Limb (tissue), 2 donors: ENCODE results near the gene GNB1L.

Source experiments
- DNase-seq, 2 donors: peaks; one replicate each; pipeline ENCODE4 v3.0.0-alpha.2; 2016; ENCODE audit errors: extremely low spot score in 2 of 2

GNB1L gene

DNA sequence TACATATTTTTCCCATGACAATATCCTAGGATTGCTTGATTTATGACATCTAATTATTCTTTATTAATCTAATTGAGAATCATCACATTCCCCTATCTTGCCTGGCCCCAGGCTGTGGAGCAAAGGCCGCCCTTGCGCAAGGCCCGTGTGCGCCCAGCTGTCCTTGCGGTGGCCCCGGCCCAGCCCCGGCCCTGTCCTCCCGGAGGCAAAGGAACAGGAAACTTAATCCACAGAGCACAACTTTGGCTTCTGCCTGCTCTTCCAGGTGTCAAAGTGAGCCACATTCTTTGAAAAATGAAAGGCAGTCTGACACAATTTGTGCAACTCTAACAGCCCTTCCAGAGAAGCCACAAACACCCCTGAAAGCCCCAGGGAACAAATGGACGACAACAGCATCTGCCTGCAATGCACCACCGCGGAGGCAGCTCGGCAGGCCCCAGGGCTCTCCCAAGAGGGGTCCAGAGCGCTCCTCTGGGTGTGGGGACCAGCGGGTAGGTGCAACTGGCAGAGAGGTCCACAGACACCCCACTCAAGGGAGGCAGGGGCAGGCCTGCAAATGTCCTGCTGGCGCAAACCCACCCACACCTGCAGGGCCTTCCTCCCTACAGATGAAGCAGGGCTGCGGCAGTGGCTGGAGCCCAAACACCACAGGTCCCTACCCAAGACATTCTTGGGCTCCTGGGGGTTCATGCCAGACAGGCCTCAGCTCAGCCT, 30.3 kb downstream of the GNB1L start:
- DNase-seq: peak in 1 of 2 donors; percentile 30

DNA sequence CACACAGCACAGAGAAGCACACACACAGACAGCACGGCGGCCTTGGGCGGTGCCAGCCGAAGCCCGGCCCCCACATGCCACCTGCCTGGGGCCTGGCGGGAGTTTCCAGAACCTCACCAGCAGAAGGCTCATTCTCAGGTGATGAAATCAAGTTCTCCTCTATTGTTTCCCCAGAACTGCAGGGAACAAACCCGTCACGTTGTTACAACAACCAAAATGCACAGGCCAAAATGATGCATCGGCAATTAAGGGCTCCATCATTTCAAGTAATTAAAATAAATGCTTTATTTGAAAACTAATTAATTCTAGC, 30.8 kb downstream of the GNB1L start:
- peak in 1 of 2 donors; percentile 36 for DNase-seq

- no peak for DNase-seq
Measured at GRCh38 chr22:19823191-19823901, 31.3 kb downstream of the GNB1L start.

GRCh38 chr22:19822301-19823117, 32.2 kb downstream of the GNB1L start:
- no peak for DNase-seq

DNA sequence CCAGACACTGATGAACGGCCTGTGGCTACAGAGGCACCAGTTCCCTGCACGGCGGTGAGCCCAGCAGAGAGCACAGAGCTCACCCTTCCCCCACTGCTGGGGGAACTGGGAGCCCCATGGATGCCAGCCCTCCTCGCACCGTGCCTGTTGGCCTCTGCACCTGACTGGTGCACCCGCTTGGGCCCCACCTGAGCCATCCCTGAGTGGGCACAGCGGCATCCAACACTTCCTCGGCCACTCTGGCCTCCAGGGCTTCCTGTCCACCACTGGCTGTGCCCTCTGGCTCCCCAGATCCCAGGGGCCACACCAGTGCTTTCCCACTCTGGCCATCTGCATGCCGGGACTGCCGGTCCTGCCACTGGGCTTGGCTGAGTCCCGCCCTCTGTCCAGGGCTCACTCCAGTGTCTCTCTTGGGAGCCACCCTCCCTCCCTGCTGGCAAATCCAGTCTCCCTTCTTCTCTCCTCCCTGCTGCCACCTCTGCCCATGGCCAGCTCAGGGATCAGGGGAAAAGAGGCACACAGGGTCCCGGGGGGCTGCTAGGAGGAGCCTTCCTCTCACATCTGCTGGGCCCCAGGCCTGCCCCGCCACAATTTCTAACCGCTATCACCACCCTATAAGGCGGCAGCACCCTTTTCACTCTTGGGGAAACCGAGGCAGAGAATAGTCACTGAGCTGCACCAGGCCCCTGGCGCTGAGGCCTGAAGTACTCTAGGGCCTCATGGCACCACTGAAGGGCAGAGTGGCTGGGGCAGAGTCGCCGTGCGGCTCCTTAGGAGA, 33.0 kb downstream of the GNB1L start:
- no peak for DNase-seq

DNA sequence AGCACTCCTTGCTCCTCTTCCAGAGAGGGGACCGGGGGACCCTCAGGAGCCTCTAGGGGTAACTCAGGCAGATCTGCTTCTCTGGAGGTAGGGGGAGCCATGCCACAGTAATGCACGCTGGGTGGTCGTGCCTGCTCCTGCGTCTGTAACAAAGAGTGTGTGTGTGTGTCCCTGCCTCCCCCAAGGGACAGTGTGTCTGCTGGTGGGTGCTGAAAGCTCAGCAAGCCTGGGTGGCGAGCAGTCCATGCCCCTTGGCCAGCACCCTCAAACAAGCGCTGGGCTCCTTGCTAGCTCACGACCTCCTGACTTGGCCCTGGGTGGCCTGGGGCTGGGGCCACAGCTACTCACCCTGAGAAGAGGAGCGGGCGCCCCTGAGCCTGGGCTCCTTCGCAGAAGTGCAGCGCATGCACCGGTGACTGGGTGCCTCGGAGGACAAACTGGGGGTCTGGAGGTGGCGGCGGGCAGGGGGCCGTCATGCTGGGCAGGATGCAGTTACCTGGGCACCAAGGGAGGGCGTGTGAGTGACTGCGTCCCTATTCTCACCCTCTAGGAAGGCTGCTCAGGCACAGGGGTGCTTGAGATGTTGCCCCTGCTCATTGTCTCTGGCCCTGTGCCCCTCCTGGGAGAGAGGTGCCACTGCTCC, 33.7 kb downstream of the GNB1L start:
- DNase-seq: no peak

DNA sequence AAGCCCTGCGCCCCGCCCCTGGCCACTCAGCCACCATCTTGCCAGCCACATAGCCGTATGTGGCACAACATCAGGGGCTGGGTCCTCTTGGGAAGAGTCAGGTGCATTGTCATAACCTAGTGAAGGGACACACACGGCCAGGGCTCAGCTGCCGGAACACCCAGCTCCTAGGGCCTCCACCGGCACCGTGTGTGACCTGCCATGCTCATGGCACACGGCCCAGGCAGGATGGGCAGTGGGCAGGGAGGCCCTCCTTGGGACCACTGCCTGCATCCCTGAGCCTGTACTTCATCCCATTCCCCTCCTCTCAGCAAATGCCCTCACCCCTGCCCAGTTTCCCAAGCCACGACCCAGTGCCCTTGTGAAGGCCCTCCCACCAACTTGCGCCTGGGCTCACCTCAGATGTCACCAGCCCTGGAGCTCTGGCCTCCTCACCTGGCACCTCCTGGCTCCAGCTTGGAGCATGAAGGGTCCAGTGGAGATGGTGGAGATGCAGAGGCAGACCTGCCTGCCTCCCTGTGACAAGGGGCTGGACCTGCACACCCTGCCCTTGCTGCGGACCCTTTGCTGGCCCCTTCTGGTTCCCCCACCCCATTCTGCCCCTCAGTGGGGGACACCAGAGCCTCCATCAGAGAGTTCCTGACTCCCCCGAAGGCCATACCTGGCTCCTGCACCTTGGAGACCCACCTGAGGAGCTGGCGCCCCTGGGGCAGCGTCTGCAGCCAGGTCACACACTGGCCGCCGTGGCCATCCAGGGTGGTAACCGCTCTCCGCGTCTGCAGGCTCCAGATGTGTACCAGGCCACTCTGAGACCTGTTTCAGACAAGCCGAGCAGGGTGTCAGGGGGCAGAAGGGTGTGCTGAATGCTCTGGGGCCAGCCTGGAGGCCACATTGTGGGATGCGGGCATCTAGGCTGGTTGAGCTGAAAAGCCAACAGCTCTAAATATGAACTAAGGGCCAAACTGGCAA, 34.5 kb downstream of the GNB1L start:
- peak in 1 of 2 donors; percentile 24 for DNase-seq

GRCh38 chr22:19819208-19819910, 35.3 kb downstream of the GNB1L start:
- DNase-seq: no peak

DNA sequence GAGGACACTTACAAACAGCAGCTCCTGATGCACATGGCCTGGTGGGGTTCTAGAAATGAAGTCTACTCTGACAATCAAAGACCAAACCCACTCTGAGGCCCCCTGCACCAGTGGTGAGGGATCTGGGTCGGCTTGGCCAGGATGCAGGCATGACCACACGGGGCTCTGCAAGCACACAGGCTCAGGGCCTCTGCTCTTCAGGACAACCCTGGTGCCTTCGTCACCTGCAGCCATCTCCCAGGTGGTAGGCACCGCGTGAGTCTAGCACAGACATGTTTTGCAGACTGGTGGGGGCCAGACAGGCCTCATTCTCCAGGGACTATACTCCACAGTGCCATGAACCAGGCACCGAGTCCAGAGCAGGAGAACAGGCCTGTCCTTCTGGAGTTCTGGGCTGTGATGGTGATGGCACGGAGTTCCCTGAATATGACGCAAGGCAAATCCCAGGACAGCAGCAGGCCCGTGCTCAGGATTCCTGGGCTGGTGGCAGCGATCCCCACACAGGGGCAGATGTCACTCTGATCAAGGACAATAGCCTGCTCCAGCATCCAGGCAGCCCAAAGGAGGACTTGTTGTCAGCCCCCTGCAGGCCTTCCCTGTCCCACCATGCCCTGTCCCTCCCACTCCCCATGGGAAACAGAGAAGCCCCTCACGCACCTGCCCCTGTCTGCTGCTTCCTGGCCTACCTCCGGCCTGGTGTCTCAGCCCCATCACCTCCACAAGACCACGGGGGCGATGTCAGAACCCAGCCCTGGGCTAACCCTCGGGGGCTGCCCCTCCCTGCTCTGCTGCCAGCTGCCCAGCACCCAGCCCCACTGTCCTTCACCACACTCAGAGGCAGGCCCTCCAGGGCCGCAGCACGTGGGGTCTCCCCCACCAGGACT, 36.1 kb downstream of the GNB1L start:
- no peak for DNase-seq

GRCh38 chr22:19816372-19817119, 38.1 kb downstream of the GNB1L start:
- no peak for DNase-seq

GRCh38 chr22:19815823-19816290, 38.8 kb downstream of the GNB1L start:
- DNase-seq: no peak

DNA sequence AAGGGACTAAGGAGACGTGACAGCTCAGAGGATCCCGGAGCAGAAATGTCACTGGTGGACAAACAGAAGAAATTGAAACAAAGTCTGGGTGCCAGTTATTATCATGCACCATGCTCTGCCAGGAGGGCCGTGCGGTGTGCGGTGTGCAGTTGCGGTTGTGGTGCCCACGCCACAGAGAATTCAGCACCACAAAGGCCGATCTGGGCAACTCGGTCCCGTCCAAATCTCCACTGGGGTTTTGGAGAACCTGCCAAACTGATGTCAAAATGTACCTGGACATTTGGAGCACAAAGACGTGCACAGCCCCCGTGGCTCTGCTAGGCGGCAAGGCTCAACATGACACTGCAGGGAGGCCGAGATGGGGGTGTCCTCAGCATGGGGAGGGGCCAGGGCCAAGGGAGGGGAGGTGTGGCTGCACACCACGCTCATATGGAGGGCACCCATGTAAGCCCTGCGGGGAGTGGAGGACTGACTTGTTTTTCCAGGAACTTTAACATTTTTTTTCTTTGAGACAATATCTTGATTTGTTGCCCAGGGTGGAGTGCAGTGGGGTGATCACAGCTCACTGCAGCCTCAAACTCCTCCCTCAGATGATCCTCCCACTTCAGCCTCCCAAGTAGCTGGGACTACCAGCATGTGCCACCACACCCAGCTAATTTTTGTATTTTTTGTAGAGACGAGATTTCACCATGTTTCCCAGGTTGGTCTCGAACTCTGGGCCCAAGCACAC, 39.4 kb downstream of the GNB1L start:
- no peak for DNase-seq

- no peak for DNase-seq
Measured at GRCh38 chr22:19814428-19814827, 40.2 kb downstream of the GNB1L start.

DNA sequence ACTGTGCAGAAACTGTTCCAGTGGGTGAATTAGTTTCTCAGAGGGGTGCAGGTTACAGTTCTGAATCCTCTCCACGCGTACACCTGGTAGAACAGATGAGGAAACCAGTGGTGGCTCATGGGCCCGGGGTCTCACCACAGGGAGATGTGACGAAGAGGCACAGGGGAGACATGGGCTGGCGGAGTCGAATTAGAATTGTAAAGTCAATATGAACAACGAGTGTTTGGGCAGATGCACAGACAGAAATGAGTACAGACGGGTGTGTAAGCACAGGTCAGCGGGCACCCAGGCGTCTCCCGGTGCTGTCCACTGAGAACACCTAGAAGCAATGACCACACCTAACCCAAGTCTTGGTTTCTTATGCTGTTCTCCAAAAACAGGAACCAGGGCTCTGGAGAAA, 41.8 kb downstream of the GNB1L start:
- DNase-seq: no peak

DNA sequence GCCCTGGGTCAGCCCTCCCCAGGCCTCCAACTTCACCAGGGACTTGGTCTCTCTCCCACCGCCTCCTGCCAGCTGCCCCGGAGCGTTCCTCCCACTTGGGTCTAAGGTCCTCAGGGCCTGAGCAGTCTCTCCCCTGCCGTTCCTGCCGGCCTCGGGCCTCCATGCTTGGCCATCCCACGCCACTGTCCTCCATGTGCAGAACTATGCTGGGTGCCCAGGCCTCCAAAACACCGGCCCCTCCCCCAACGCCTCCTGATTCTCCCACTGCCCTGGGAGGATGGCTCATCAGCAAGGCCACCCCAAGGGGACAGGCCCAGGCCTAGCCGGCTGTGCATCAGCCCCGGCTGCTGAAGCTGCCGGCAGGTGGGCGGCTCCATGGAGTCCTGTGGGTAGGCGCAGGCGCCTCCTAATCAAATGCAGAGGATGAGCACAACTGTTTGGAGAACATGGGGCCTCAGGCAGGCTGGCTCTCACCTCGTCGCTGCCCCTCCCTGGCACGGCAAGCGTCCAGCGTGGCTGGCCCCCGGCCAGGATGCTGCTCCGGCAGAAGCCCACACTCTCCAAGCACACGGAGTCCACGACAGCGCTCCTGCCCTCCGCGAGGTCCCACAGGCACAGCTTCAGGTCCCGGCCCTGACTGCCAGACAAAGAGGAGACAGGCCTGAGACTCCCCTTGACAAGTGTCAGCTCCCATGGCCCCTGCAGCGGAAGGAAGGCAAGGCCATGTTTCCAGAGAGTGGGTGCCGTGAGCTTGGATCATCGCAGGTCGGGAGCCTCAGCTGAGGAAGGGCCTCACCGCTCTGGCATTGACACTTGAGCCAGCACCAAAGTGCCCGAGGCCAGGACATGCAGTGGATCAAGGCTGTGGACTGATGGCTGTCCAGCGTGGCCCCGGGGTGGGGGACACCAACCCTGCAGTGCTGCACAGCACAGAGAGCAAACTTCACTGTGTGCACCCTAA, 42.6 kb downstream of the GNB1L start:
- peak in 1 of 2 donors; percentile 28 for DNase-seq

DNA sequence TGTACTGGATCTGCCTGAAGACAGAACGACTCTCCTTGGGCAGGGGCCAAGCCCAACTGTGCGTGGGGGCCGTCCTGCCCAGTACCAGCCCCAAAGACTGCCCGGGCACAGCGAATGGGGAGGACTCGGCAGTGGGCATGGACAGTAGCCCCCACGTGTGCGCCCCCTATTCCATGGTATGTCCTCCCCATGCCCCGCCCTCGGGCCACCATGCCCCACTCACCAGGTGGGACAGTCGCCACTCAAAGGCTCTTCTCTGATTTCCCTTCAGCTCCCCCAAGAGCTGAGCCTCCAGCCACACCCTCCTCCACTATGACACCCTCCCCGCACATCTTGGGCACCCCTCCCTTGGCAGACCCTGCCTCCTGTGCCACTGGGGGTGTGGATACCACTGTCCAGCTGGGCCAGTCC, 43.5 kb downstream of the GNB1L start:
- DNase-seq: peak in 1 of 2 donors; percentile 24
